ENCODE results near the gene SMIM41.

Gene SMIM41

GRCh38 chr12:52079576-52080402 lies at the start of gene SMIM41:
Gene SMIM41 (plus strand): TSS chr12:52079704. CDS start chr12:52079780, 76 bp downstream.
- DNase-seq (ENCODE audit: low spot score) = no peak

GRCh38 chr12:52032446-52032803 lies 47.1 kb upstream of the SMIM41 start:
- peak; percentile 59 for DNase-seq (ENCODE audit: low spot score)

GRCh38 chr12:52032804-52033445 lies 46.6 kb upstream of the SMIM41 start:
- peak; percentile 99 for DNase-seq (ENCODE audit: low spot score)

GRCh38 chr12:52033446-52034140 lies 45.9 kb upstream of the SMIM41 start:
- no peak for DNase-seq (ENCODE audit: low spot score)

DNA sequence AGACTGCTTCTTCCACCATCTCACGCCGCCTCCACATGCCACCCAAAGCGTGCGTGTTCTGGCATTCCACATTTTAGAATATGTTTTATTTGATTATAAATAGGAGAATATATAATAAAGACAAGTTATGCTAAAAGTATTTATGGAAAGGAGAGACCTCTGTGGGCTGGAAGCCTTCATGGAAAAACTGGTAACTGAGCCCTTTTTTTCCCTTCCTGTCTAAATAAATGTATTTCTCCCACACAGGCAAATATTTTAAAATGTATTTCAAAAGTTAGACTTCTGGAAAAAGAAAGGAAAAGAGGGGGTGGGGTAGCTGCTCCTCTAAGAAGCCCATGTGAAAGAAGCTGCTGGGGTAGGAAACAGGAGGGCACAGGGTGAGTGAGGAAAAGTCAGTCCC lies 44.3 kb upstream of the SMIM41 start:
- DNase-seq (ENCODE audit: low spot score) = no peak

DNA sequence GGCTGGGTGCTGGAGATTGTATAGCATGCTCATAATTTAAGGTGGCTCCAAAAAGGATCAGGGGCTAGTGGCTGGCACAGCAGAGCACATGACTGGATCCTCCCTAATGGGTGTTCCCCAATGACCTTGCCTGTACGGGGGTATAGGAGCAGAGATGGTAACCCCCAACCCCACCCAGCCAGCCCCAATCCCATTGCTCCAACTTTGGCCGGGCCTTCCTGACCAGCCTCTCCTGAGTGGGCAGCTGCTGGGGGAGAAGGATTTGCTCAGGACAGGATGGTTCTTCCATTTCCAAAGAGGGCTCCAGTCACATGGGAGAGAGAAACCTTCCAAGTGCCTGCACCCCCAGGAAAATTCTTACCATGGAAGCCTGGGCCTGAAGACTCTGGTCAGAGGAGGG lies 43.6 kb upstream of the SMIM41 start:
- DNase-seq (ENCODE audit: low spot score) = no peak

- peak; percentile 90 for DNase-seq (ENCODE audit: low spot score)
Observed at GRCh38 chr12:52036587-52037171, 42.8 kb upstream of the SMIM41 start.

GRCh38 chr12:52037248-52037861 lies 42.1 kb upstream of the SMIM41 start:
- peak; percentile 69 for DNase-seq (ENCODE audit: low spot score)

GRCh38 chr12:52038447-52038846 lies 41.1 kb upstream of the SMIM41 start:
- no peak for DNase-seq (ENCODE audit: low spot score)

- DNase-seq (ENCODE audit: low spot score) = no peak
Observed at GRCh38 chr12:52041035-52041434, 38.5 kb upstream of the SMIM41 start.

DNA sequence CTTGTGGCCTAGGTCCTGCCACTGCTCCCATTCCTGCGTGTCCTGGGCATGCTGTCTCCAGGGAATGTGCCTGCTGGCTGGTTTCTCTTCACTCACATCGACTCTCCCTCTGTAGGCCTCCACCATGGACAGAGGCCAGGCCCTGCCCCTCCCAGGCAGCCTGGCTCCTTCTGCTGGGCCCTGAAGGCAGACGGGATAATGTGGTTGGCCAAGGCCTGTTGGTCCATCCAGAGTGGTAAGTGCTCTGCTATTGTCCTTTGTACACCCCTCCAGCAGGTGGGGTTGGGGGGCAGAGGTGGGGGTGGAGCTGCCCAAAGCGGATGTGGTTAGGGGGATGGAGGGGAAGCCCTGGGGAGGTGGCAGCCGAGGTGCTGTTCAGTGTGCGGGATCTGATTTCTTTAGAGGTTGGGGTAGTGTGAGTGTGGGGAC lies 37.8 kb upstream of the SMIM41 start:
- peak; percentile 58 for DNase-seq (ENCODE audit: low spot score)

GRCh38 chr12:52042706-52043385 lies 36.7 kb upstream of the SMIM41 start:
- DNase-seq (ENCODE audit: low spot score) = no peak

GRCh38 chr12:52043386-52044212 lies 35.9 kb upstream of the SMIM41 start:
- no peak for DNase-seq (ENCODE audit: low spot score)

- peak; percentile 84 for DNase-seq (ENCODE audit: low spot score)
Observed at GRCh38 chr12:52044292-52044983, 35.1 kb upstream of the SMIM41 start.

DNA sequence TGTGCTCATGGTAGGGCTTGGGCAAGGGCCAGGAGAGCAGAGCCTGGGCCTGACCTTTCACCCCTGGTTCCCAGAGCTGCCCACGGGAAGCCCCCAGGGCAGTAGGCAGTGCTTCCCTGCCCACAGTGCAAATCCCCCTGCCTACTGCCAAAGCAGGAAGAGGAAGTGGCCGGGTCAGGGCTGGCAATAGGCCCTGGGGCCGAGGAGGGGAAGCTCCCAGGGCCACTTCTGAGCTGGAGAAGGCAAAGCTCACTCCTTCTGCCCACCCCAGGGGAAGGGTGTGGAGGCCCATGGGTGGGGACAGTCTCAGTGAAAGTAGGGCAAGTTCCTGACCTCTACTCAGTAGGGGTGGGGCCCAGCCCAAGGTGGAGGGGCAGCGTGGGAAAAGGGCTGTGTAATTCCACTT lies 33.7 kb upstream of the SMIM41 start:
- DNase-seq (ENCODE audit: low spot score) = no peak

- no peak for DNase-seq (ENCODE audit: low spot score)
Observed at GRCh38 chr12:52046859-52047258, 32.6 kb upstream of the SMIM41 start.

DNA sequence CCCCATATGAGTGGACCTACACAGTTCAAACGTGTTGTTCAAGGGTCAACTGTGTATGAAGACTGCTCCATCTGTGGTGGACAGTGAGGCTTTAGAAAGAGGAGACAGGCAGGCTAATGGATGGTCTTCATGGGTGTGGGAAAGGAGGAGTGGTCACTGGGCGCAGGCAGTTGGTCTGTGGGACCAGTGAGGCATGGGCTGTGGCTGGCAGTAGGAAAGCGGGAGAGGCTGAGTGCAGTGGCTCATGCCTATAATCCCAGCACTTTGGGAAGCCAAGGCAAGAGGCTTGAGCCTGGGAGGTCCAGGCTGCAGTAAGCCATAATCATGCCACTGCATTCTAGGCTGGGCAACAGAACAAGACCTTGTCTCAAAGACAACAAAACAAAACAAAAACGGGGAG lies 30.2 kb upstream of the SMIM41 start:
- DNase-seq (ENCODE audit: low spot score) = no peak

GRCh38 chr12:52049688-52050087 lies 29.8 kb upstream of the SMIM41 start:
- no peak for DNase-seq (ENCODE audit: low spot score)

- DNase-seq (ENCODE audit: low spot score) = no peak
Observed at GRCh38 chr12:52050116-52050757, 29.3 kb upstream of the SMIM41 start.

Measured in hepatic stellate cell (primary cell).